ENCODE data around the gene INS. TPM values are rescaled to one million over a fixed set of nuclear protein-coding genes. Genes with fewer than 3 reads are reported as not detected.

Gene INS
- total RNA-seq, 1 experiment from 2014 or later = not detected

DNA sequence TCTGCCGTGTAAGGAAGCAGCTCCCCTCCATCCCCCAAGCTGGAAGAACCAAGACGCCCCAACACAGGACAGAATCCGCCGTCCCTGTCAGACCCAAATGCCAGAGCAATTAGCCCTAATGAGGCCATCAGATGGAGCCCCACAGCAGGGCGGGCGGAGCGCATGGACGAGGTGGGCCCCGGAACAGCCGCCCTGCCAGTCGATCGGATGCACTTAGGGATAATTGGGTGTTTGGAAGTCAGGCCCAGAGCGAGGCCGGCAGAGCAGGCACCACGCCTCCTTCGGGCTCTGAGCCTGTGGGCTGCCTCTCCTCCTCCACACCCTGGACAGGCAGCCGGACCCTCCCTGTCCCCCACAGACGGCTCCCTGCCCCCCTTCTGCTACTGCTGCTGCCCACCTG is 16.1 kb upstream of the INS start:
- Histone ChIP-seq H2AK5ac (ENCODE audit: insufficient read length, low read length) (no peak overlapping the region), H2BK120ac (ENCODE audit: low read depth, low read length, poor library complexity, severe bottlenecking) (no peak overlapping the region), H3K14ac (ENCODE audit: insufficient read depth, low read length) (no peak overlapping the region), H4K5ac (ENCODE audit: insufficient read length, low read depth, low read length) (no peak overlapping the region), H3K18ac (ENCODE audit: insufficient read length, low read depth, low read length) (no peak overlapping the region), H3K4me2 (ENCODE audit: insufficient read depth, insufficient read length, low read length) (no peak overlapping the region), H4K20me1 (ENCODE audit: control insufficient read depth, insufficient read depth, insufficient read length) (no peaks in the 10 kb centered on the region), H4K8ac (replicated peaks; ENCODE audit: insufficient read length, low read depth, low read length) (no peak overlapping the region), H3K27me3 (ENCODE audit: insufficient read depth, low read length) (no peaks in the 10 kb centered on the region; the same call in 1 of the 2 replicates), H2BK12ac (ENCODE audit: insufficient read length, low read depth, low read length) (no peak overlapping the region), H2BK20ac (ENCODE audit: low read depth, low read length, poor library complexity, severe bottlenecking) (no peak overlapping the region), H4K91ac (ENCODE audit: insufficient read length, low read depth, low read length) (no peak overlapping the region), H3T11ph (ENCODE audit: low read length) (no peak overlapping the region), H3K9me3 (ENCODE audit: control insufficient read depth, low read depth, low read length) (no peaks in the 10 kb centered on the region), H3K56ac (ENCODE audit: insufficient read length, low read depth, low read length) (no peak overlapping the region), H3K79me1 (ENCODE audit: insufficient read depth, low read depth, low read length, poor library complexity, severe bottlenecking) (no peaks in the 10 kb centered on the region), H3K23me2 (ENCODE audit: insufficient read length, low read depth, low read length, poor library complexity, severe bottlenecking) (no peaks in the 10 kb centered on the region), H2BK15ac (ENCODE audit: low read depth, low read length) (no peak overlapping the region), H3K9ac (ENCODE audit: extremely low read depth, insufficient read length, low read length) (no peak overlapping the region), H2AFZ (ENCODE audit: low read length) (no peak overlapping the region), H3K23ac (ENCODE audit: insufficient read length, low read depth, low read length) (no peak overlapping the region), H3K4me1 (ENCODE audit: insufficient read depth, low read length) (no peaks in the 10 kb centered on the region), H2BK5ac (ENCODE audit: insufficient read length, low read length) (no peak overlapping the region), H3K4ac (ENCODE audit: low read depth, low read length) (no peak overlapping the region), H3K79me2 (ENCODE audit: insufficient read depth, low read length) (no peaks in the 10 kb centered on the region), H3K27ac (ENCODE audit: insufficient read length, low read depth, low read length) (no peak overlapping the region)
- no CpG with 5 or more reads among the region's 18 CpGs for WGBS (ENCODE audit: extremely low coverage, insufficient read length, low lambda C conversion rate)
- Mint-ChIP-seq H3K4me3 (no peak overlapping the region), H3K9me3 (peaks cover 0 to 2% of the 10 kb centered on the region in 2 experiments; a peak in 2 of 5 replicates), H3K36me3 (ENCODE audit: insufficient read depth in 1 of 3, low read depth in 3 of 3) (no peaks in the 10 kb centered on the region), H3K27me3 (ENCODE audit: low read depth) (peaks cover 15% of the 10 kb centered on the region), H3K4me1 (peaks cover 0 to 5% of the 10 kb centered on the region in 2 experiments; a peak in 1 of 4 replicates), H3K27ac (no peak overlapping the region)
- no peak for DNase-seq
- TF ChIP-seq, protein P1, sequence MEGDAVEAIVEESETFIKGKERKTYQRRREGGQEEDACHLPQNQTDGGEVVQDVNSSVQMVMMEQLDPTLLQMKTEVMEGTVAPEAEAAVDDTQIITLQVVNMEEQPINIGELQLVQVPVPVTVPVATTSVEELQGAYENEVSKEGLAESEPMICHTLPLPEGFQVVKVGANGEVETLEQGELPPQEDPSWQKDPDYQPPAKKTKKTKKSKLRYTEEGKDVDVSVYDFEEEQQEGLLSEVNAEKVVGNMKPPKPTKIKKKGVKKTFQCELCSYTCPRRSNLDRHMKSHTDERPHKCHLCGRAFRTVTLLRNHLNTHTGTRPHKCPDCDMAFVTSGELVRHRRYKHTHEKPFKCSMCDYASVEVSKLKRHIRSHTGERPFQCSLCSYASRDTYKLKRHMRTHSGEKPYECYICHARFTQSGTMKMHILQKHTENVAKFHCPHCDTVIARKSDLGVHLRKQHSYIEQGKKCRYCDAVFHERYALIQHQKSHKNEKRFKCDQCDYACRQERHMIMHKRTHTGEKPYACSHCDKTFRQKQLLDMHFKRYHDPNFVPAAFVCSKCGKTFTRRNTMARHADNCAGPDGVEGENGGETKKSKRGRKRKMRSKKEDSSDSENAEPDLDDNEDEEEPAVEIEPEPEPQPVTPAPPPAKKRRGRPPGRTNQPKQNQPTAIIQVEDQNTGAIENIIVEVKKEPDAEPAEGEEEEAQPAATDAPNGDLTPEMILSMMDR (conservative IDR thresholded peaks at IDR 0.05) = no peak

Data from H9 (cell line).